Measurements from ENCODE around the gene GULP1.

The GULP1 gene

GRCh38 chr2:188430705-188431104 lies 139.0 kb downstream of the GULP1 start:
- DNase-seq (ENCODE audit: extremely low spot score) = no peak
- TF ChIP-seq CTCF (IDR thresholded peaks at IDR 0.05; ENCODE audit: control extremely low read depth, extremely low read depth, low read depth, missing control alignments) = no peak
- ChIA-PET POLR2A (no interaction called here), CTCF (interaction anchor here (1.2 to 1.4 kb wide), 2 partner anchors 14 to 50 kb away, joined by 3 to 4 read pairs; no protein-coding TSS in a partner anchor)

GRCh38 chr2:188434018-188434417 lies 142.3 kb downstream of the GULP1 start:
- no peak for DNase-seq (ENCODE audit: extremely low spot score)
- no peak for TF ChIP-seq CTCF (IDR thresholded peaks at IDR 0.05; ENCODE audit: control extremely low read depth, extremely low read depth, low read depth, missing control alignments)
- CTCF ChIA-PET = no interaction called here
- POLR2A ChIA-PET = no interaction called here

GRCh38 chr2:188435115-188435514 lies 143.4 kb downstream of the GULP1 start:
- CTCF ChIA-PET = interaction anchor here (0.9 kb wide), 1 partner anchor 74 kb away, joined by 3 read pairs; no protein-coding TSS in a partner anchor
- no peak for TF ChIP-seq CTCF (IDR thresholded peaks at IDR 0.05; ENCODE audit: control extremely low read depth, extremely low read depth, low read depth, missing control alignments)
- DNase-seq (ENCODE audit: extremely low spot score) = no peak
- POLR2A ChIA-PET = no interaction called here

DNA sequence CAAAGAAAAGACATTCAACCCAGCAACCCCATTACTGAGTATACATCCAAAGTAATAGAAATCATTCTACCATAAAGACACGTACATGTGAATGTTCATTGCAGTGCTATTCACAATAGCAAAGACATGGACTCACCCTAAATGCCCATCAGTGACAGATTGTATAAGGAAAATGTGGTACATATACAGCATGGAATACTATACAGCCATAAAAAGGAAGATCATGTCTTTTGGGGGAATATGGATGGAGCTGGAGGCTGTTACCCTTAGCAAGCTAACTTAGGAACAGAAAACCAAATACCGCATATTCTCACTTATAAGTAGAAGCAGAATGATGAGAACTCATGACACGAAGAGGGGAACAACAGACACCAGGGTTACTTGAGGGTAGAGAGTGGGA lies 145.9 kb downstream of the GULP1 start:
- DNase-seq (ENCODE audit: extremely low spot score) = no peak
- ChIA-PET POLR2A (no interaction called here), CTCF (interaction anchor here (2.0 kb wide), 1 partner anchor 20 kb away, joined by 4 read pairs; no protein-coding TSS in a partner anchor)
- TF ChIP-seq CTCF (IDR thresholded peaks at IDR 0.05; ENCODE audit: control extremely low read depth, extremely low read depth, low read depth, missing control alignments) = no peak

DNA sequence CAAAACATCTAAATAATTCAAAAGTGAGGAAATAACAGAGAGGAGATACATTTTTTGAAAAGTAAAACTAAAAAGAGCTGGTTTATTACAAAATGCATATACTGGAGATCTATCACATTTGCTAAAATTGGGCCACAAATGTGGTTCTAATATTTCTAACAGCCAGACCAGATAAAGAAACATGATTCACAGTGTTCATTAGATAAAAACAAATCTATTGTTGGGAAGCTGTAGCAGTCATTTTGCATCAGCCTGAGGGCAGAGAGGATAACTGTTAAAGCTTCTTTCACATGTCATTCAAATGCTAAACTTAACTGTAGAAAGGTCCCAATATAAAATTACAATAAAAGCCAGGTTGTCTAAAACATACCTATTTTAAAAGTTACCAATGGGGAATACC lies 148.3 kb downstream of the GULP1 start:
- ChIA-PET POLR2A (no interaction called here), CTCF (no interaction called here)
- no peak for DNase-seq (ENCODE audit: extremely low spot score)
- no peak for TF ChIP-seq CTCF (IDR thresholded peaks at IDR 0.05; ENCODE audit: control extremely low read depth, extremely low read depth, low read depth, missing control alignments)

DNA sequence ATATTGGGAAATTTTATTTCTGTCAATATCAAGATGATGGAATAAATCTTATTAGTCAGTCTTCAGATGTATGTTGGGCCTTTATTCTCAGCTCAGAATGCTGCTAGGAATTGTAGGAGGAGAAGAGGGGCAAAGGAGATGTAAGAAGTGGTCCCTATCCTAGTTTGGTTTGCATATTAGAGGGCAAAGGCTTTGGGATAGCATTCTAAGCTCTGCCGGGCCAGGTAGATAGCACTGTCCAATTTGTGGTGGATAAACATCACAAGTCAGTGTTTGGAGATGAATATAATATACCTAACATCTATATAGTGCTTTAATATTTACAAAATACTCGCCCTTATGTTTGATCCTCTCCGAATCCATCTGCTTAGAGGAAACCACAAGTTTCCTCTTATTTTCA lies 149.2 kb downstream of the GULP1 start:
- POLR2A ChIA-PET = no interaction called here
- no peak for DNase-seq (ENCODE audit: extremely low spot score)
- no peak for TF ChIP-seq CTCF (IDR thresholded peaks at IDR 0.05; ENCODE audit: control extremely low read depth, extremely low read depth, low read depth, missing control alignments)
- CTCF ChIA-PET = no interaction called here
